Panc1 (cell line): ENCODE measurements around the gene HOXD9. TPM values are rescaled to one million over a fixed set of nuclear protein-coding genes. Genes with fewer than 3 reads are reported as not detected.

ENCODE experiments used
- ATAC-seq: fragments of 200-7000 bp; cut with Tn5 transposase; 2 replicates; pipeline ENCODE4 v1.9.1; 2020; ENCODE audit warnings: mild to moderate bottlenecking, moderate library complexity
- BruUV-seq: library from RNA; stranded (reverse); fragments of 400-500 nt; replicated peaks from 2 replicates; lab custom pipeline; 2021; lab: Mats Ljungman, UMichigan
- CTCF ChIA-PET: fragments of 300-600 bp; sonication (Branson Sonifier 250); formaldehyde crosslinking; loops from one replicate; lab custom pipeline; 2022; ENCODE audit warnings: antibody characterized with exemption; lab: Charles Lee
- POLR2A ChIA-PET: fragments of 300-600 bp; sonication (Branson Sonifier 250); formaldehyde crosslinking; loops from one replicate; lab custom pipeline; 2022; ENCODE audit warnings: antibody characterized with exemption; lab: Charles Lee
- DNase-seq: peaks from one replicate; pipeline ENCODE4 v3.0.0-alpha.2; 2010; ENCODE audit warnings: low read depth, low spot score
- H3K27ac ChIP-seq: 2 replicates; pipeline ENCODE4 v1.5.1; 2011; ENCODE audit warnings: mild to moderate bottlenecking, low read length, inconsistent platforms
- H3K27me3 ChIP-seq: fragments of 200-500 bp; sonication (Bioruptor generic); 2 replicates; pipeline ENCODE4 v1.6.0; 2014; ENCODE audit warnings: low read length, inconsistent platforms; ENCODE audit not compliant: control insufficient read depth, insufficient read depth
- H3K36me3 ChIP-seq: fragments of 200-500 bp; sonication (Bioruptor generic); 2 replicates; pipeline ENCODE4 v1.5.1; 2014; ENCODE audit warnings: inconsistent platforms, mild to moderate bottlenecking, low read length, moderate library complexity; ENCODE audit not compliant: control insufficient read depth, insufficient read depth
- H3K4me1 ChIP-seq: 2 replicates; pipeline ENCODE4 v1.5.1; 2011; ENCODE audit warnings: inconsistent platforms, mild to moderate bottlenecking, low read length, moderate library complexity; ENCODE audit not compliant: control insufficient read depth, insufficient read depth
- H3K4me3 ChIP-seq, 2 experiments: 2 replicates each; pipeline ENCODE4 v1.5.1; 2011 to 2012; ENCODE audit warnings: low read depth in 2 of 2, low read length in 2 of 2, mild to moderate bottlenecking in 2 of 2, inconsistent platforms in 1 of 2, moderate library complexity in 1 of 2
- H3K9me3 ChIP-seq: fragments of 200-500 bp; sonication (Bioruptor generic); 2 replicates; pipeline ENCODE4 v1.5.1; 2014; ENCODE audit warnings: low read depth, mild to moderate bottlenecking, inconsistent platforms, low read length, moderate library complexity; ENCODE audit not compliant: control insufficient read depth, insufficient read depth
- CTCF ChIP-seq: fragments of 450-650 bp; IDR thresholded peaks from 2 replicates; pipeline ENCODE4 v1.5.1; 2017; ENCODE audit warnings: mild to moderate bottlenecking
- POLR2AphosphoS5 ChIP-seq: IDR thresholded peaks from 2 replicates; pipeline ENCODE4 v1.6.1; 2012; ENCODE audit warnings: mild to moderate bottlenecking, low read depth, low read length, moderate library complexity
- REST ChIP-seq, 2 experiments: IDR thresholded peaks; 2 replicates each; pipeline ENCODE4 v1.6.1; 2011 to 2012; ENCODE audit warnings: low read depth in 2 of 2, control low read depth in 1 of 2, low read length in 1 of 2, mild to moderate bottlenecking in 1 of 2, moderate library complexity in 1 of 2; ENCODE audit not compliant: insufficient read depth in 1 of 2
- SIN3A ChIP-seq: IDR thresholded peaks from 2 replicates; pipeline ENCODE4 v1.6.1; 2012; ENCODE audit warnings: low read depth, mild to moderate bottlenecking, low read length, moderate library complexity, borderline replicate concordance; ENCODE audit not compliant: insufficient read depth
- TCF7L2 ChIP-seq: IDR thresholded peaks from 2 replicates; pipeline ENCODE4 v1.6.1; 2011; ENCODE audit warnings: mild to moderate bottlenecking, low read depth, low read length, inconsistent platforms
- in situ Hi-C: cut with HindIII; loops from 2 replicates; pipeline ENCODE4 v1.10.0; 2016; ENCODE audit warnings: low sequenced_read_pairs, low pct_unique_long_range_greater_than_20kb
- intact Hi-C: fragments of 100-400 bp; cut with micrococcal nuclease; formaldehyde crosslinking; loops from one replicate; pipeline ENCODE4 v1.10.0; 2022; ENCODE audit not compliant: unreplicated experiment
- total RNA-seq: library from RNA; stranded (reverse); gene quantifications from one replicate; pipeline ENCODE4 v1.2.1, GENCODE V29; 2021; ENCODE audit not compliant: unreplicated experiment

HOXD9 gene
- total RNA-seq, 1 experiment from 2014 or later, result 0.15 TPM

- Histone ChIP-seq H3K4me3 (peak overlapping the region in 1 of 2 experiments; percentile 33; a peak in 1 of 4 replicates), H3K36me3 (no peaks in the 10 kb centered on the region), H3K9me3 (no peaks in the 10 kb centered on the region), H3K27ac (no peak overlapping the region), H3K27me3 (no peaks in the 10 kb centered on the region), H3K4me1 (peaks cover 5% of the 10 kb centered on the region)
- no peak for TF ChIP-seq SIN3A
- no peak for TF ChIP-seq POLR2AphosphoS5
- TF ChIP-seq TCF7L2, result no peak
- TF ChIP-seq REST (IDR thresholded peaks at IDR 0.05; ENCODE audit: insufficient read depth in 1 of 2, low read depth in 2 of 2, low read length in 1 of 2), result no peak
- no peak for TF ChIP-seq CTCF
- ChIA-PET CTCF (no interaction called here), POLR2A (no interaction called here)
- no peak for DNase-seq
- ATAC-seq, result no peak
- in situ Hi-C loops (no loop called here), intact Hi-C loops (loop anchor here (10.0 kb wide), 1 partner anchor 693 kb away; no protein-coding TSS in a partner anchor)
- BruUV-seq, result no TSS peak
These were observed 352 bp upstream of the HOXD9 start for GRCh38 chr2:176122052-176122682.

GRCh38 chr2:176123411-176124109, 1.0 kb downstream of the HOXD9 start:
- no peak overlapping the region for H3K27ac ChIP-seq

More at GRCh38 chr2:176123411-176124109, 1.0 kb downstream of the HOXD9 start:
- intact Hi-C loops, result loop anchor here (10.0 kb wide), 1 partner anchor 691 kb away; no protein-coding TSS in a partner anchor
- in situ Hi-C loops, result no loop called here
- H3K9me3 ChIP-seq, result no peaks in the 10 kb centered on the region
- H3K36me3 ChIP-seq, result no peaks in the 10 kb centered on the region
- peak overlapping the region in 1 of 2 experiments; percentile 33; a peak in 1 of 4 replicates for H3K4me3 ChIP-seq
- H3K4me1 ChIP-seq, result peaks cover 7% of the 10 kb centered on the region
- ATAC-seq (no peak), DNase-seq (no peak)
- BruUV-seq, result no TSS peak
- H3K27me3 ChIP-seq, result no peaks in the 10 kb centered on the region
- TF ChIP-seq TCF7L2 (no peak), CTCF (no peak), SIN3A (no peak), REST (IDR thresholded peaks at IDR 0.05; ENCODE audit: insufficient read depth in 1 of 2, low read depth in 2 of 2, low read length in 1 of 2) (no peak), POLR2AphosphoS5 (no peak)
- CTCF ChIA-PET, result no interaction called here
- POLR2A ChIA-PET, result no interaction called here
